BLaER1 (cell line): ENCODE data around the gene PPP1R3E.
A peak's percentile ranks its signal among the peaks of the same experiment; 100 is the strongest.
"Not testable (repeated sequence)": the region's sequence is repeated elsewhere in the genome, so short reads cannot be mapped to it uniquely, and the experiment has no call there.

Experiments
- H3K27ac ChIP-seq: shearing (Covaris generic); formaldehyde crosslinking; 2 replicates; pipeline ENCODE4 v1.8.1; 2022
- H3K27me3 ChIP-seq: shearing (Covaris generic); formaldehyde crosslinking; 2 replicates; pipeline ENCODE4 v1.8.1; 2022
- H3K36me3 ChIP-seq: shearing (Covaris generic); formaldehyde crosslinking; 2 replicates; pipeline ENCODE4 v1.8.1; 2022
- H3K4me1 ChIP-seq: shearing (Covaris generic); formaldehyde crosslinking; 2 replicates; pipeline ENCODE4 v1.8.1; 2022
- H3K4me2 ChIP-seq: shearing (Covaris generic); formaldehyde crosslinking; 2 replicates; pipeline ENCODE4 v1.8.1; 2022
- H3K4me3 ChIP-seq: shearing (Covaris generic); formaldehyde crosslinking; 2 replicates; pipeline ENCODE4 v1.8.1; 2022
- H3K9ac ChIP-seq: shearing (Covaris generic); formaldehyde crosslinking; 2 replicates; pipeline ENCODE4 v1.8.1; 2022
- H3K9me3 ChIP-seq: shearing (Covaris generic); formaldehyde crosslinking; 2 replicates; pipeline ENCODE4 v1.8.1; 2022
- H4K20me1 ChIP-seq: shearing (Covaris generic); formaldehyde crosslinking; 2 replicates; pipeline ENCODE4 v1.8.1; 2022
- Cebpa-rat ChIP-seq: shearing (Covaris generic); IDR thresholded peaks from 2 replicates; pipeline ENCODE4 v1.8.1; 2022

PPP1R3E gene

GRCh38 chr14:23284654-23285529 is 17.8 kb downstream of the PPP1R3E start:
- Histone ChIP-seq H3K27me3 (no peaks in the 10 kb centered on the region), H3K36me3 (0 out of 2 replicates have a peak, but pooled peaks cover 12% of the 10 kb centered on the region), H3K4me3 (peak overlapping the region; percentile 88), H3K9me3 (no peaks in the 10 kb centered on the region), H3K4me2 (peak overlapping the region; percentile 89), H3K4me1 (peaks cover 37% of the 10 kb centered on the region), H3K9ac (peak overlapping the region; percentile 89), H4K20me1 (no peaks in the 10 kb centered on the region), H3K27ac (peak overlapping the region; percentile 80)
- no peak for TF ChIP-seq Cebpa-rat

DNA sequence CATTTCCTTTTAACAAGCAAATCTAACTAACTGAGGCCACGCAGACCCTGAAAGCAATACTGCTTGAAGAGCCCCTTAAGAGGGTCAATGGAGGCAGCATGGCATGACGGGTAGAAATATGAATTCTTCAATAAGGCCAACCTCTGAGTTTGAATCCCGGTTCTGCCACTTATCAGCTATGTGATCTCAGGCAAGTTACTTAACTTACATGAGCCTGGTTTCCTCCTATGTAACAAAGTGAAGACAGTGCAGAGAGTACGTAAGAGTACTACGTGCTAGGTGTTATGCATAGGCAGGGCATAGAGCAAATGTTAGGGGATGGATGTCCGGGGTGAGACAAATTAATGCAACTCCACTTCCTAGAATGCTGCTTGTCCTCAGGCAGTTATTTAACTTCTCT is 21.4 kb downstream of the PPP1R3E start:
- H3K4me2 ChIP-seq = peak overlapping the region; percentile 18; the same call in 1 of the 2 replicates
- H3K27me3 ChIP-seq = no peaks in the 10 kb centered on the region
- peaks cover 25% of the 10 kb centered on the region for H3K36me3 ChIP-seq
- no peaks in the 10 kb centered on the region for H3K9me3 ChIP-seq
- H4K20me1 ChIP-seq = no peaks in the 10 kb centered on the region
- H3K27ac ChIP-seq = no peak overlapping the region
- peaks cover 30% of the 10 kb centered on the region for H3K4me1 ChIP-seq
- no peak overlapping the region for H3K4me3 ChIP-seq
- TF ChIP-seq Cebpa-rat = no peak
- H3K9ac ChIP-seq = no peak overlapping the region

GRCh38 chr14:23277928-23278327 is 24.7 kb downstream of the PPP1R3E start:
- not testable (repeated sequence) for H3K9ac ChIP-seq, H3K27me3 ChIP-seq, H3K4me2 ChIP-seq, H4K20me1 ChIP-seq, H3K27ac ChIP-seq, H3K4me3 ChIP-seq, H3K9me3 ChIP-seq
- Histone ChIP-seq H3K36me3 (peaks cover 37% of the 10 kb centered on the region), H3K4me1 (peaks cover 18% of the 10 kb centered on the region)

GRCh38 chr14:23277189-23277588 is 25.5 kb downstream of the PPP1R3E start:
- peaks cover 32% of the 10 kb centered on the region for H3K36me3 ChIP-seq
- TF ChIP-seq Cebpa-rat = no peak
- H3K27me3 ChIP-seq = no peaks in the 10 kb centered on the region
- H3K4me3 ChIP-seq = no peak overlapping the region
- H3K4me1 ChIP-seq = peaks cover 18% of the 10 kb centered on the region
- no peaks in the 10 kb centered on the region for H4K20me1 ChIP-seq
- no peak overlapping the region for H3K9ac ChIP-seq
- no peaks in the 10 kb centered on the region for H3K9me3 ChIP-seq
- H3K27ac ChIP-seq = no peak overlapping the region
- no peak overlapping the region for H3K4me2 ChIP-seq

DNA sequence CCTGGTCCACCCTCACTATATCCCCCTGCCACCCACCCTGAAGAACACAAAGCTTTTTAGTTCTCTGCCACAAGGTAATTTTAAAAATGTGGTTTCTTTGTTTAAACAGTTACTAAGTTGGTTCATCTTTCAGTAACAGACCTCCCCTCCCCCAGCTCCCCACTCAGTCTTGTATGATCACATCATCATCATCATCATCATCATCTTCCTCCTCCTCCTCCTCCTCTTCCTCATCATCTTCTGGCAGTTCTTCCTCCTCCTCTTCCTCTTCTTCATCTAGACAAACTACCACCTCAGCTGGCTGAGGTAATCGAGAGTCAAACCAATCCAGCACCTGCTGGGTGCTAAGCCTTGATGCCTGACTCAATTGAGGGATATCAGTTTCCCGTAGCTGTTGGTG is 27.2 kb downstream of the PPP1R3E start:
- Histone ChIP-seq H4K20me1 (no peaks in the 10 kb centered on the region), H3K27ac (no peak overlapping the region), H3K4me1 (peaks cover 8% of the 10 kb centered on the region), H3K27me3 (no peaks in the 10 kb centered on the region), H3K36me3 (peaks cover 24% of the 10 kb centered on the region), H3K4me2 (no peak overlapping the region), H3K4me3 (no peak overlapping the region), H3K9ac (no peak overlapping the region), H3K9me3 (no peaks in the 10 kb centered on the region)
- TF ChIP-seq Cebpa-rat = no peak

- Histone ChIP-seq H3K4me1 (no peaks in the 10 kb centered on the region), H3K27ac (no peak overlapping the region), H3K36me3 (no peaks in the 10 kb centered on the region), H3K4me3 (no peak overlapping the region), H4K20me1 (no peaks in the 10 kb centered on the region), H3K27me3 (no peaks in the 10 kb centered on the region), H3K9me3 (no peaks in the 10 kb centered on the region), H3K9ac (no peak overlapping the region), H3K4me2 (no peak overlapping the region)
- TF ChIP-seq Cebpa-rat = no peak
Measured at GRCh38 chr14:23269193-23269592, 33.5 kb downstream of the PPP1R3E start.

DNA sequence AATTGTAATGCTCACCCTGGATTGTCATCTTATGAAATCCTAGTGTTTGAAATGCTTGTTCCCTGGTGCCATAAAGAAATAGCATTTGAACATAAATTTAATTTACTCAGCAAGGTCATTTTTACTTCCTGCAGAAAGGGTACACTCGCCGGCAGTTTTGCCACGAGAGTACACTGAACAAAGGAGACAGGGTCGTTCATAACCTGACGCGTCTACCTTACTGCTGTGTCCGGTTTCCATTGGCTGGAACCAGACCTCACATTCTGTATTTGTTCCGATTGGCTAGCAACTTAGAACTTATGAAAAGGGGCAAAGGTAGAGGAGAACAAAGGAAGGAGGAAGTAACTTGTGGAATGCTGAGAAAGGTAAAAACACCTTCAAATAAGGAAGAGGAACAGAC is 41.8 kb downstream of the PPP1R3E start:
- H3K27me3 ChIP-seq, H3K9me3 ChIP-seq, H3K27ac ChIP-seq, H3K4me1 ChIP-seq, H3K9ac ChIP-seq, H3K36me3 ChIP-seq, H3K4me3 ChIP-seq, H4K20me1 ChIP-seq, H3K4me2 ChIP-seq: not testable (repeated sequence)

DNA sequence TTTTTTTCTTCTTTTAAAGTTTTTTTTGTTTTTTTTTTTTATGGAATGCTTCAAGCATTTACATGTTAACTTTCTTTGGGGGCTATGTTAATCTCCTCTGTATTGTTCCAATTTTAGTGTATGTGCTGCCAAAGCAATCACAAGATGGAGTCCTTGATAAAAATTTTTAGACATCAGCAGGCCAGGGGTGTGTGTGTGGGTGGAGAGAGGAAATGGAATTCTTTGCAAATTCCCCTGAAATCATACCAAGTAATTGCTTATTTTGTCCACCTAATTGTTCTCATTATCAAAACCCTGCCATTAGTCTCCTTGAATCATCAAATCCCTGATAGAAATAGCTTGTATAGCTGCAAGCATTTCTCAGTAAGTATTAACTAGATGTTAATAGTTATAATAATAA is 43.2 kb downstream of the PPP1R3E start:
- no peaks in the 10 kb centered on the region for H3K27me3 ChIP-seq
- H3K9me3 ChIP-seq = no peaks in the 10 kb centered on the region
- H3K4me3 ChIP-seq = no peak overlapping the region
- TF ChIP-seq Cebpa-rat = no peak
- H4K20me1 ChIP-seq = no peaks in the 10 kb centered on the region
- no peak overlapping the region for H3K9ac ChIP-seq
- no peaks in the 10 kb centered on the region for H3K36me3 ChIP-seq
- H3K4me2 ChIP-seq = no peak overlapping the region
- no peaks in the 10 kb centered on the region for H3K4me1 ChIP-seq
- H3K27ac ChIP-seq = no peak overlapping the region

- no peaks in the 10 kb centered on the region for H3K27me3 ChIP-seq
- no peak overlapping the region for H3K4me2 ChIP-seq
- H3K27ac ChIP-seq = no peak overlapping the region
- TF ChIP-seq Cebpa-rat = no peak
- H3K4me1 ChIP-seq = no peaks in the 10 kb centered on the region
- H4K20me1 ChIP-seq = no peaks in the 10 kb centered on the region
- no peak overlapping the region for H3K4me3 ChIP-seq
- H3K9me3 ChIP-seq = no peaks in the 10 kb centered on the region
- no peak overlapping the region for H3K9ac ChIP-seq
- H3K36me3 ChIP-seq = no peaks in the 10 kb centered on the region
Measured at GRCh38 chr14:23258256-23258655, 44.4 kb downstream of the PPP1R3E start.

DNA sequence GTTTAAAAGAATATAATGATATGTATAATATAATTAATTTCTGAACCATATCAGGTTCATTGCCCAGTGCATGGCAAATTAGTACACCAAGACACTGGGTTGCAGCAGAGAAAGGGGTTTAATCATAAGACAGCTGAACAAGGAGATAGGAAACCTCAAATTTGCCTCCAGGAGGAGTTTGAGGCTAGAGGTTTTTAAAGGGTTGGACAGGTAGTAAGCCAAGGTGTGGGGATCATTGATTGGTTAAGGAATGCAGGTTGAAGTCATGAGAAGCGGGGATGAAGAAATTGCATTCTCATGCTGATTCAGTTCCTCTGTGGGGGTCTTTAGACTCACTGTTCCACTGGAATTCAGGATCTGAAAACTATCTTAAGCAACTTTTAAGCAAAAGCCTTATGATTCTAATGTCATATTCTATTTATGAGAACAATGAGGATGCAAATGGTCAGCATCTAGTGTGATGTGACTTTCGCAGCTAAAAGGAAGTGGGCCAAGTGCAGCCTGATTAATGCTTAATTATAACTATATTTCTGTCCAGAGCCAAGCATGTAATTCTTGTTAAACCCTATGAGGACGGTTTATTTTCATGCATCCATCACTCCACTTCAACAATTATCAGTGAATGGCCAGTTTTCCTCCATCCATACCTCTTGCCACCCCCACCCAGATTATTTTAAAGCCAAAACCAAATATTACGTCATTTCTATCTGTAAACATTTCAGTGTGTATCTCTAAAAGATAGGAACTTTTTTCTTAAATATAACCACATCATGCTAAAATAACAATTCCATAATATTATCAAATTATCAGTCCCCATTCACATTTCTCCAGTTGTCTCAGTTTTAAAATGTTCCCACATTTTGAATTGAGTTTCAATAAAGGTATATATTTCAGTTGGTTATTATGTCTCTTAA is 50.0 kb downstream of the PPP1R3E start:
- Histone ChIP-seq H3K4me1 (no peaks in the 10 kb centered on the region), H4K20me1 (no peaks in the 10 kb centered on the region), H3K9me3 (no peaks in the 10 kb centered on the region), H3K27me3 (no peaks in the 10 kb centered on the region), H3K4me3 (no peak overlapping the region), H3K27ac (no peak overlapping the region), H3K9ac (no peak overlapping the region), H3K4me2 (no peak overlapping the region), H3K36me3 (no peaks in the 10 kb centered on the region)
- no peak for TF ChIP-seq Cebpa-rat
